WERI-Rb-1 (cell line): ENCODE data around the gene TRAF7.
"Not testable (repeated sequence)": the region's sequence is repeated elsewhere in the genome, so short reads cannot be mapped to it uniquely, and the experiment has no call there.

Source experiments
- DNase-seq: peaks from one replicate; pipeline ENCODE4 v3.0.0-alpha.2; 2020
- H3K27ac ChIP-seq: fragments of 250-450 bp; sonication (Bioruptor Pico); 2 replicates; pipeline ENCODE4 v1.5.1; 2020; ENCODE audit warnings: mild to moderate bottlenecking, moderate library complexity
- H3K27me3 ChIP-seq: fragments of 250-450 bp; sonication (Bioruptor Pico); 2 replicates; pipeline ENCODE4 v1.5.1; 2021; ENCODE audit warnings: mild to moderate bottlenecking, low read depth, moderate library complexity; ENCODE audit not compliant: insufficient read depth, severe bottlenecking
- H3K36me3 ChIP-seq: fragments of 250-450 bp; sonication (Bioruptor Pico); 2 replicates; pipeline ENCODE4 v1.5.1; 2020; ENCODE audit warnings: mild to moderate bottlenecking, moderate library complexity
- H3K4me3 ChIP-seq: 2 replicates; pipeline ENCODE4 v1.5.1; 2011; ENCODE audit warnings: low read depth, mild to moderate bottlenecking, control low read depth, low read length
- H3K9me3 ChIP-seq: fragments of 250-450 bp; sonication (Bioruptor Pico); 2 replicates; pipeline ENCODE4 v1.5.1; 2021; ENCODE audit warnings: mild to moderate bottlenecking, moderate library complexity; ENCODE audit not compliant: severe bottlenecking

TRAF7 gene

DNA sequence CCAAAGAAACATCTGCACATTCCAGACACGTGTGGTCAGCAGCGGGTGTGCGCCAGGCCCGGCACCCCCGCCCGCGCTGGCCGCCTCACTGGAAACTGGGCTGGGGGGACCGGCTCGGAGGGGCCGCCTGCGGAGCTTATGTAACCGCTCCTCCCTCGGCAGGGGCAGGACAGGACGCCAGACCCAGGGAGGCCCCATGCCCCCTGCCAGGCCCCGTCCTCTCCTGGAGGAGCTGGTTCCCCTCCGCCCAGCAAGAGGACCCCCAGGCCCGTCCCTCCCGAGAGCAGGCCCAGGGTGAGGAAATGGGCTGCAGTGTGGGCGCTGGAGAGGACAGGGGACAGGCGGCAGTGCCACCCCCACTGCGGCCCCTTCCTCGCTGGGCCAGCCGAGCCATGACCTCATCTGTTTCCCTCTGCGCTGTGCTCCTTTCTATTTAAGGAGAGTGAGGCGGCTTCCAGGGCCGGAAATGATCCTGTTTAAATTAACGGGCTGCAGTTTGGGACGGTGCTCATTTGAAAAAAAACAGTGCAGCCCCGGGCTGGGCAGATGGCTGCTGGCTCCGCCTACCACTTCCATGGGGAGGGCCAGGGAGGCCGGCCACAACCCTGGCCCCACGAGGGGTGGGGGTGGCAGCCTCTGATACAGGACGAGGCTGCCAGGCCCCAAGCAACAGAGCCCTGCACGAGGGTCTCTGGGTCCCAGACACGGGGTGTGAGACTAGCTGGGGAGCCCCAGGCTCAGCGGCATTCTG, 30.7 kb upstream of the TRAF7 start:
- not testable (repeated sequence) for H3K9me3 ChIP-seq, H3K27me3 ChIP-seq, H3K36me3 ChIP-seq
- Histone ChIP-seq H3K27ac (peak overlapping the region; percentile 89), H3K4me3 (peak overlapping the region; percentile 37)
- peak; percentile 78 for DNase-seq

DNA sequence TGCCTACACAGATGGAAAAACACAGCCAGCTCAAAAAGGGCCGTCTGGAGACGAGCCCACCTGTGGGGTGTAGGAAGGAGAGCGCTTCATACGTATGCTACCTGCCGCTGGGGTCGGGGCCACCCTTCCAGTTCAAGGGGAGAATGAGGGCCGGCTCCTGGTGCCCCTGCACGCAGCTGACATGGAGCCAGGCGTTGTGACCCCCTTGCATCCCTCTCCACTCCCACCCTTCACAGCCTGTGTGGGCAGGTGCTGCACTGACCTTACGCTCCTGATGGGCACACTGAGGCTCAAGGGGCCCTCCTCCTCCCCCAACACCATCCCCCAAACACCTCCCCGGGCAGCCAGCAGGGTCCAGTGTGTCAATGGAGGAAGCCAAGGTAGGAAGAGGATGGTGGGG, 30.0 kb upstream of the TRAF7 start:
- H3K36me3 ChIP-seq, H3K27me3 ChIP-seq, DNase-seq, H3K9me3 ChIP-seq: not testable (repeated sequence)
- Histone ChIP-seq H3K4me3 (peak overlapping the region; percentile 37), H3K27ac (peak overlapping the region; percentile 89)

DNA sequence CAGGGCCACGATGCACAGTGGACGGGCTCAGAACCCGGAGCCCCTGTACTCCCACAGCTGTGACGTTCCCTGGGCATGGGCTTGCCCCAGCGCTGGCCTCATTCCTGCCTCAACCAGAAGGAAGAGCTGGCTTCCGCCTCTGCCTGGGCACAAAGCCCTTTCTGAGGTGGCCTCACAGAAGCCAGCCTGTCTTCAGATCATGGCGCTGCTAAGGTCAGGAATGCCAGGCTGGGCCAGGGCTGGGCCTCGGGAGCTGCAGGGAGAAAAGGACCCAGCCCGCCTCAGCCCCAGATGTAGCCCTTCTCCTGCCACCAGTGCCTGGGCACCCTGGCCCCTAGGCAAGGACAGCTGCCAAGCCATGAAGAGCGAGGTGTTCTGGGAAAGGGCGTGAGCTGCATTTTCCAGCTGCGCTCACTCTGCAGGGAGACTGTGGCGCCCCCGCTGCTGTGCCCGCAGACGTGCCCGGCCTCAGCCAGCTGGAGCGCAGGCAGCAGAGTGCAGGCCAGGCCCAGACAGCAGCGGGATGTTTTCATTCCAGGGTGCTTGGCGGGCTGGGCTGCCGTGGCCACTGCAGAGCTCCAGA, 29.3 kb upstream of the TRAF7 start:
- H3K36me3 ChIP-seq, DNase-seq, H3K4me3 ChIP-seq, H3K9me3 ChIP-seq, H3K27me3 ChIP-seq: not testable (repeated sequence)
- peak overlapping the region; percentile 39; the same call in 1 of the 2 replicates for H3K27ac ChIP-seq

DNA sequence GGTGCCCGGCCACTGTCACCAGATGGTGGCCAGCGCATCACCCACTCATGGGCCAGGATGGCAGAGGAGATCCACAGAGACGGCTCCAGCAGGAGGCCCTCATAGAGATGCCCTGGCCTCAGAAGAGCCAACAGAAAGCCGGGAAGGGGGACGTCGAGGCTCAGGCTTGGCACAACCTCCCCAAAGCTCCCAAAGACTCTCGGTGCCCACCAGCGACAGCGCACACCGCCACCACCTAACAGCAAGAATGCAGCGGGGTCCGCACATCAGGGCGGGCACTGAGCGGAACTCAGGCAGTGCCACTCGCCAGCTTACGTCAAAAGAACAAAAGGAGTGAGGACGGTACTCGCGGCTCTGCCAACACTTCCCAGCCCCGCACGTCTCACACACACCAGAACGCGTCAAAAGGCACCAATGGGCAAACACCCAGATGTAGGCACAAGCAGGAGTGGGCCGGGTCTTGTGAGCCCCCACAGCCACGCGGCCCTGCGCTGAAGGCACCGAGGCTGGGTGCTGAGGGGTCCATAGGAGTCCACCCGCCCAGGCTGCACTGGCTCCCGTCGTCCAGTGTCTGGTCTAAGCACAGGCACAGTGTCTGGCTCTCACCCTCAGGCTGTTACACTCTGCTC, 28.5 kb upstream of the TRAF7 start:
- not testable (repeated sequence) for DNase-seq, H3K9me3 ChIP-seq, H3K4me3 ChIP-seq, H3K27me3 ChIP-seq, H3K36me3 ChIP-seq
- 0 out of 2 replicates have a peak overlapping the region, but pooled peaks have one; percentile 49 for H3K27ac ChIP-seq

DNA sequence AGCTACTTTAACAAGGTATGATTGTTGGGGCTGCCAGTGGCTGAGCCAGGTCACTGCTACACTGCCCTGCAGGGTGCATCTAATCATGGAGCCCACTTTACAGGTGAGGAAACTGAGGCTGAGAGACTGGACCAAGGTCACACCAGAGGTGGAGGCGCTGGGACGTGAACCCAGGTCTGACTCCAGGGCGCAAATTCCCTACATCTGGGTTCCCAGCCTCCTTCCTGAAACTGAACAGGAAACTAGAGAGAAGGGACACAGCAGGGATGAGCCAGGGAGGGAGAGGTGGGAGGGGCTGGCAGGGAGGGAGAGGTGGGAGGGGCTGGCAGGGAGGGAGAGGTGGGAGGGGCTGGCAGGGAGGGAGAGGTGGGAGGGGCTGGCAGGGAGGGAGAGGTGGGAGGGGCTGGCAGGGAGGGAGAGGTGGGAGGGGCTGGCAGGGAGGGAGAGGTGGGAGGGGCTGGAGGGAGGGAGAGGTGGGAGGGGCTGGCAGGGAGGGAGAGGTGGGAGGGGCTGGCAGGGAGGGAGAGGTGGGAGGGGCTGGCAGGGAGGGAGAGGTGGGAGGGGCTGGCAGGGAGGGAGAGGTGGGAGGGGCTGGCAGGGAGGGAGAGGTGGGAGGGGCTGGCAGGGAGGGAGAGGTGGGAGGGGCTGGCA, 27.8 kb upstream of the TRAF7 start:
- H3K4me3 ChIP-seq, H3K36me3 ChIP-seq, H3K27me3 ChIP-seq, H3K27ac ChIP-seq, H3K9me3 ChIP-seq: not testable (repeated sequence)
- DNase-seq, result peak; percentile 46

DNA sequence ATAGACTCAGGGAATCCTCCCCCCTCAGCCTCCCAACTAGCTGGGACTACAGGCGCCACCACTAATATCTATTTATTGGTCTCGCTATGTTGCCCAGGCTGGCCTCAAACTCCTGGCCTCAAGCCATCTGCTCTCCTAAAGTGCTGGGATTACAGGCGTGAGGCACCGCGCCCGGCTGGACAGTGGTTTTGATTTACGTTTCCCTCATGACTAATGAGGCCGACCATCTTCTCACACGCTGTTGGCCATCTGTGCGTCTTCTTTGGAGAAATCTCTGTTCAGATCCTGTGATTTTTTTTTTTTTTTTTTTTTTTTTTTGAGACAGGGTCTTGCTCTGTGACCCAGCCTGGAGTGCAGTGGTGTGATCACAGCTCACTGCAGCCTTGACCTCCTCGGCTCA, 26.3 kb upstream of the TRAF7 start:
- DNase-seq, result peak; percentile 85
- H3K27me3 ChIP-seq, H3K9me3 ChIP-seq, H3K4me3 ChIP-seq, H3K36me3 ChIP-seq, H3K27ac ChIP-seq: not testable (repeated sequence)

DNA sequence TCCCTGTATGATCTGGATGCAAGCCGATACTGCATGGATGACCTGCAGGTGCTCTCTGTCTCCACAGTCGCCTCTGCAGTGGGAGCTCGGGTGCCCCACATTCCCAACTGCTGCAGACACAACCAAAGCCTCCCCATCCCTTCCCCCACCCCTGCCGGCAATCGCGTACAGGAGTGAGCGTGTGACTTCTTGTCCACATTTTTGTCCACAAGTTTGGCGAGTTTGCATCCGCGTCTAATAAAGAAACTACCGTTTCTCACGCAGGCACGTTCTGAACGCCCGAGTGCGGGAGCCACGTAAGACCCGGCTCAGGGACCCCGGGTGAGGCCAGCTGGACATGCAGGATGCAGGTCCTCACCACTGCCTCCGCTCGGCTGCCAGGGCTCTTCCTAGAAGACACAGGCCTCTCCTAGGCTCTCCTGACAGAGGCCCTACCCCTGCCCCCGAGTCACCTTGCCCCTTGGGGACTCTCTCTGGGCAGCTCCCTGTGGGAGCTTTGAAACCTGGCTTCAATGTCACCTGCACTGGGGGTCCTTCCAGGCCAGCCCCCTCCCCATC, 25.6 kb upstream of the TRAF7 start:
- not testable (repeated sequence) for H3K9me3 ChIP-seq, H3K27me3 ChIP-seq, H3K36me3 ChIP-seq
- DNase-seq, result peak; percentile 53
- Histone ChIP-seq H3K27ac (peak overlapping the region; percentile 68), H3K4me3 (peak overlapping the region; percentile 19; the same call in 1 of the 2 replicates)

DNA sequence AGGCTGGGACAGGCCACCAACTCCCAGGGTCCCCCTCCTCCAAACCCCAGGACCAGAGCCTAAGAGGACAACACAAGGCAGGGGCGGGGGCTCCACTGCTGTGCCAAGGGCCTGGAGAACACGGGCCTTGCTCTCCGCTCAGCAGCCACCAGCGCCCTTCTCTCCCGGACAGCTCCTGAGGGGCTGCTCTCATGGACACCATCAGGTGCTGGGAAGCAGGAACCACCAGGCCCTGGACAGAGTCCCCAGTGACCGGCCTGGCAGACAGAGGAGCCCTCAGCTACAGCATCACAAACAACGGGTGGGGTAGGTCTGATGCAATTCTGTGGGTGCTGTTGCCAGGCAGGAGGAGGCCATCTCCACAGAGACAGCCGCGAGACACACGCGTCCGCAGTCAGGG, 21.8 kb upstream of the TRAF7 start:
- H3K36me3 ChIP-seq, H3K27me3 ChIP-seq, DNase-seq, H3K4me3 ChIP-seq, H3K27ac ChIP-seq, H3K9me3 ChIP-seq: not testable (repeated sequence)

DNA sequence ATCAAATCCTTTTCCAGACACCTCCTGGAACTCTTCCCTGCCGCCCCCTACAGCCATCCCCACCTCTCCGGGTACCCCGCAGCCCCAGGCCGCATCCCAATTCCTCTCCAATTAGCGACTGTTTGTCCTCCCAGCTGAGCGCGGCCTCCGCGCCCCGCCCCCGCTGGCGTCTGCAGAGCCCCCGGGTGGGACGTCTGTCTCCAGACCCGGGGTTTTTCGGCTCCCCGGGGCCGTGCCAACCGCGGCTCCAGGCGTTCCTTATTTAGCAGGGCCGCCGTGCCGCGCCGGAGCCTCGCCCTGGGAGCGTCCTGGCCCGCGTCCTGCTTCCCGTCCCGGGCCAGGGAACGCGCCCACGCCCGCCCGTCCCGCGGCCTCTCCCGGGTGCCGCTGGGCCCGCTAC, 20.5 kb upstream of the TRAF7 start:
- DNase-seq, result not testable (repeated sequence)

DNA sequence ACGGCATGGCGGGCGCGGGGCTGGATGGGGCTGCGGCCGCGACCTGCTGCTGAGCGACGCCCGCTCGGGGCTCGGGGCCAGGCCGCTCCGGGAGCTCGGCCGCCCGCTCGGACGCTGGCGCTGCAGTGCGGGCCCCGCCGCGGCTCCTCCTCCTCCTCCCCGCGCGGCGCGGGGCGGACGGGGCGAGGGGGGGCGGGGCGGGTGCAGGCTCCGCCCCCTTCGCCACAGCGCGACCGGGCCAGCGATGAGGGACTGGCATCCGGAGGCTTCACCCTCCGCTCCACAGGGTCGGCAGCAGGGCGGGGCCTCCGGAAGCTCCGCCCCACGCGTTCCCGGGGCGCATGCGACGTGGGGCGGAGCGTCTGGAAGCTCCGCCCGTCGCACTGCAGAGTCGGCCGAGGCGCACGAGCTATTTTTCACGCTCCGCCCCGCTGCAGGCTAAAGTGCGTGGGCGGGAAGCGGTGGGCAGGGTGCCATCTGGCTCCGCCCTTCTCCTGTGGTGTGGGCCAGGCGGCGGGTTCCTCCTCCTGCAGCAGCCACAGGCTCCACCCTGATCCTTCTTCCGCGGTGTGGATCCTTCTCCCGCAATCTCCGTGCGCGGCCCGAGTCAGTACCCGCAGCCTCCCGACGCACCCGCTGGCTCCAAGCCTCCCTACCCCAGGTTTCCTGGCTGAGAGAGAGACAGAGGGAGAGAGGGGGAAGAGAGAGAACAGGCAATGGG, 19.7 kb upstream of the TRAF7 start, which contains the start of gene PKD1:
Gene PKD1 (minus strand): TSS at position 129 of the 721 bp plus-strand sequence. CDS start 209 bp downstream, outside the sequence.
- H3K9me3 ChIP-seq, H3K36me3 ChIP-seq, H3K27me3 ChIP-seq: not testable (repeated sequence)
- peak; percentile 95 for DNase-seq
- Histone ChIP-seq H3K27ac (peak within 1 kb of the TSS; percentile 74), H3K4me3 (peak within 1 kb of the TSS; percentile 50)

More for the DNA sequence above, 20.5 kb upstream of the TRAF7 start:
- Histone ChIP-seq H3K27ac (peak overlapping the region; percentile 39; the same call in 1 of the 2 replicates), H3K4me3 (peak overlapping the region; percentile 50)
- H3K9me3 ChIP-seq, H3K36me3 ChIP-seq, H3K27me3 ChIP-seq: not testable (repeated sequence)
